Stimulated activated CD8-positive, alpha-beta memory T cell treated with anti-CD3 and anti-CD28 coated beads, Interleukin-12 subunit alpha, Interleukin-12 subunit beta, amount 100 ng/mL, for 1 hour (primary cell): Measurements from ENCODE around the gene PDE6D.
"Not testable (repeated sequence)": the region's sequence is repeated elsewhere in the genome, so short reads cannot be mapped to it uniquely, and the experiment has no call there.

Experiments
- DNase-seq: peaks from one replicate; pipeline ENCODE4 v3.0.0-alpha.2; 2020; ENCODE audit warnings: low read depth

Gene PDE6D

DNA sequence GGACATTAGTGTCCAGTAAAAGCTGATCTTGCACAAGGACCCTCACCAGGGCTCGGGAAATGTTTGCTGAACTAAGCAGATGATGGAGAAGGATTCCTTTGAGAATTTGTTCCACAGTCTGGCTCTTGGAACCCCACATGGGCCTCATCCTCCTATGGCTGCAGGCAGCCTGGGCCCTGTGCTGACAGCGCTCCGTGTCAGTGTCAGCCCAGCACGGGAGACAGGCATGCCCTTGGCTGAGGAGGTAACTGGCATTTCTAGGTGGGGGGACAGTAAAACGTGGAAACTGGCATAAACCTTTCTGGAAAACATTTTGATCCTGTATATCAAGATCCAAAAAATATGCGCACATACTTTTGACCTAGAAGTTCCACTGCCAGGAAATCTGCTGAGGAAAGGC lies 62.3 kb downstream of the PDE6D start:
- DNase-seq: no peak

- no peak for DNase-seq
Observed at GRCh38 chr2:231717281-231718171, 63.6 kb downstream of the PDE6D start.

DNA sequence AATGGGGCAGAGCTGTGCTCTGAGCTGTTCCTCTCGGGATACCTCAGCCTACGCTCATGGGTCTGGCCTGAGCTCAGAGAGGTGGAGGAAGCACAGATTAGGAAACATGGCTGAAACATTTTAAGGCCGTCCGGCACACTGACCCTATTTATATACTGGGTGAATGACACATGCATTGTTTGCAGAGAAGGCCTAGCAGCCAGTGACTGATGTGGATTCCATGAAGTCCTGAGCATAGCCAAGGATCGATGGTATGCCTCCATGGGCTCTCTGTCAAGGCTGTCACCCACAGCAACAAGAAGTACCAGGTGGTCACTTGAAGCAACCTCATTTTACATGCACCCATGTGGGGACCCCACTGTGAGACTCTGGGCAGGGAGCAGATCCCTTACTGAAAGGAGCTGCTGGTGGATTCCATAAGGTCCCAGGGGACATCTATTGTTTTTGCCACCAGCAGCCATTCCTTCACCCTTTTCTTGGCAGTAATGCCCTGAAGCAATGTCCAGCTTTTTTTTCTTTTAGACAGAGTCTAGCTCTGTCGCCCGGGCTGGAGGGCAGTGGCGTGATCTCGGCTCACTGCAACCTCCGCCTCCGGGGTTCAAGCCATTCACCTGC lies 64.3 kb downstream of the PDE6D start:
- no peak for DNase-seq

DNA sequence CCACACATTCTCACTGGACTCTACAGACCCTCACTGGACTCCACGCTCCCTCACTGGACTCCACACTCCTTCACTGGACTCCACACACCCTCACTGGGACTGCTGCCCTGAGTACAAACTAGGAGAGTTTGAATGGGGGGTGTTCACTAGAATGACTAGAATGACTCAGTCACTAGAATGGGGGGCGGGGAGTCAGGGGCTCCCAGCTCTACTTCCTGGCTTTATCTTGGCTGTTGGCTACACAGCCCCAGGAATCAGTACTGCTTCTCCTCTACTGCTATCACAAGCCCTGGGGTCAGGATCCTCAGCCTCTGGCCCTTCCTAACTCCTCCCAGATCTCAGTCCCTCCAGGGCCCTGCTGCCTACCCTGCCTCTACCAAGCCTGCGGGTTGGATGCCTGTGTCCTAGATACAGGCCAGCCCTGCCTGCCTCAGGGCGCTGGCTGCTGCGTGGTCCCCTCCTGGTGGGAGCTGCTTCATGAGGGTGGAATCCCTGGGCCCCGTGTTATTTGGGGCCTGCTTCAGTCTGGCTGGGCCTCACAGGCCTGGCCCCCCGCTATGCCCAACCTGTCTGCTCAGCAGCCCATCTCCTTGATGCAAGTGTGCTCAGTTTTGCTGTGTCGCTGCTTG lies 65.0 kb downstream of the PDE6D start:
- no peak for DNase-seq

DNA sequence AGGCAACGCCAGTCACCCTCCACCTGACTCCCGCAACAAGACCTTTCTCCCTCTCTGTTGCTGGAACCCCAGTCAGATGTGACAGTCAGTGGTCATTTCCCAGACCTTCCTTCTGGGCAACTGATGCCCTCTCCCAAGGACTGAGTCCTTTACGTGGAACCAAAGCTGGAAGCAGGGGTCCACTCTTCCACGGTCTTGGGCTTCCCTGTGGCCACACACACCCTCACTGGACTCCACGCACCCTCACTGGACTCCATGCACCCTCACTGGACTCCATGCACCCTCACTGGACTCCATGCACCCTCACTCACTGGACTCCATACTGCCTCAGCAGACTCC lies 65.6 kb downstream of the PDE6D start:
- DNase-seq: no peak

DNA sequence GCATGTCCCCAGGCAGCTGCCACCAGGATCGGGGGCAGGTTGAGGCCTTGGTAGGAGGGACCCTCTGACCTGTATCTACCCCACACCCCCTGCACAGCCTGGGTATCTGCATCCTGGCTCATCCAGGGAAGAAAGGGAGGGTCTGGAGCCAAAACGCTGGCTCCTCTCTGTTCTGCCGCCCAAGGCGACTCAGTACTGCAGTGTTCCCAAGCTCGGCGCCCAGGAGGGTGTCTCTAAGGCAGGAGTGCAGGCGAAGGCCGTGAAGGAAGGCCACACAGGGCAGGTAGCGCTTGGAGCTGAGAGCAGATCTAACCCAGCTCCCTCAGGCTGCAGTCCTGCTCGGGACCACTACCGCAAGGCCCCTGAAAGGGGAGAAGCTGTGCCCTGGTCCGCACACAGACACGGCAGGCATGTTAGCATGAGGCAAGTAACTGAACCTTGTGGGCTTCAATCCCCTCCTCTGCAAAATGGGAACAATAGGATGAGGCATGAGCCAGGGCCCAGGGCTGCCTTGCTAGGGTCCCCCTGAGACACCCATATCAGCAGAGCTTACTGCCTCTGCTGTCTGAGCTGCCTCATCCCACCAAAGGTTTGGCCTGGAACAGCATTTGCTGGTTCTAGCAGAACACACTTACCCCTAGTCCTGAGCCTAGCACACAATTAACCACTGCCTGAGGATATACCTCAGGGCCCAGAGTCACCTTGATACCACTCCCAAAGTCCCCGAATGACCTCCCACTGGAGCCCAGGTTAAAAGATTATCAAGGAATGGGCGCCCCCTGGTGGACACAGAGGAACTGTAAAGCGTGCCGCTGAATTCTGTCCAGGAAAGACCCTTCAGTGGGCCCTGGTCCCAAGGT lies 66.2 kb downstream of the PDE6D start:
- peak; percentile 75 for DNase-seq

GRCh38 chr2:231713730-231714638 lies 67.1 kb downstream of the PDE6D start:
- peak; percentile 85 for DNase-seq

GRCh38 chr2:231713406-231713729 lies 67.7 kb downstream of the PDE6D start:
- DNase-seq: not testable (repeated sequence)

GRCh38 chr2:231712451-231713021 lies 68.5 kb downstream of the PDE6D start:
- DNase-seq: not testable (repeated sequence)

GRCh38 chr2:231711677-231712450 lies 69.2 kb downstream of the PDE6D start:
- no peak for DNase-seq

GRCh38 chr2:231710799-231711676 lies 70.0 kb downstream of the PDE6D start:
- DNase-seq: no peak

DNA sequence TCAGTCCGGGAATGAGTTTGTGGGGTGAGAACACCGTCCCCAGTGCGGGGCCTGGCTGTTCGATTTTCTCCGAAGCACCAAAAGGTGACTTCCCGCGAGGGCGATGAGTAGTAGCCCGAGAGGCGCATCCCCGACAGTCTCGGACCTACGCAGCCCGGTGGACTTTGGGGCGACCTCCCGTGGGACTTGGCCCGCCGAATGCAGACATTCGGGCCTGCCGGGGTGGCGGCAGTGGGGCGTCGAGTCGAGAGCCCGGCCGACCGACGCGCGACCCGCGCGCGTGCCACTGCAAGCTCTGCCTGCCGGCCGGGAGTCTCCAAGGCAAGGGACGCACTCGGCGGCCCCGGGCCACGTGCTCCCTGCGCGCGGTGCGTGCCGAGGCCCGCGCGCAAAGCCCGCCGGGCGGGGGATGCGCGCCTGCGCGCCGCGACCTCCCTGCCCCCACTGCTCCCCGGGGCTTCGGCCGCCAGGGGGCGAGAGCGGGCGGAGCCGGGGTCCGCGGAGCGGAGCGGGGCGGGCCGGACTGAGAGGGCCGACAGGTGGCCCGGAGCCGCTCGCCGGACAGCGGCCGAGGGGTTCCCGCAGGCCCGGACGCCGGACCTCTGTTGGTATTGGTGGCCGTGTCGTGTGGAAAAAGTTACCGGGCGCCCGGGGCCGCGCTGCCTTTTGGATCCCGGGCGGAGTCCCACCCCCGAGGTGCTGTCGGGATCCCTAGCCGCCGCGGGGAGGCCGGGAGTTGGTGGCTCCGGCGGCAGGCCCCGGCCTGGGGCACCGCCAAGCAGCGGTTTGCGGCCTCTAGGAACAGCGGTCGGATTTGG lies 70.9 kb downstream of the PDE6D start:
- peak; percentile 73 for DNase-seq

DNA sequence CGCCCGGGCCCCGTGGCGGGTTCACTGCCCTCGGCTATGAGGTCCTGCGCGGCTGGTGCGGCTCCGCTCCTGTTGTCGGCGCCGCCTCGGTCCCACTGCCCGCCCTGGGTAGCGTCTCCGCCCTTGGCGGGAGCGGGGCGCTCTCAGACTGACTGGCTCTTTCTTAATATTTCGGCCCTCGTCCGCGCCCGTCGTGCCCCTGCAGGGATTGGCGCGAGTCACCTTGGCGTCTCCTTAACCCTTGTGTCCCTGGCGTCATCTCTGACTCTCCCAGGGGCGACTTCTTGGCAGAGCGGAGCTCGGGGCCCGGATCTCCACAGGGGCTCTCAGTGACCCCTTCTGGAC lies 71.5 kb downstream of the PDE6D start:
- DNase-seq: no peak

DNA sequence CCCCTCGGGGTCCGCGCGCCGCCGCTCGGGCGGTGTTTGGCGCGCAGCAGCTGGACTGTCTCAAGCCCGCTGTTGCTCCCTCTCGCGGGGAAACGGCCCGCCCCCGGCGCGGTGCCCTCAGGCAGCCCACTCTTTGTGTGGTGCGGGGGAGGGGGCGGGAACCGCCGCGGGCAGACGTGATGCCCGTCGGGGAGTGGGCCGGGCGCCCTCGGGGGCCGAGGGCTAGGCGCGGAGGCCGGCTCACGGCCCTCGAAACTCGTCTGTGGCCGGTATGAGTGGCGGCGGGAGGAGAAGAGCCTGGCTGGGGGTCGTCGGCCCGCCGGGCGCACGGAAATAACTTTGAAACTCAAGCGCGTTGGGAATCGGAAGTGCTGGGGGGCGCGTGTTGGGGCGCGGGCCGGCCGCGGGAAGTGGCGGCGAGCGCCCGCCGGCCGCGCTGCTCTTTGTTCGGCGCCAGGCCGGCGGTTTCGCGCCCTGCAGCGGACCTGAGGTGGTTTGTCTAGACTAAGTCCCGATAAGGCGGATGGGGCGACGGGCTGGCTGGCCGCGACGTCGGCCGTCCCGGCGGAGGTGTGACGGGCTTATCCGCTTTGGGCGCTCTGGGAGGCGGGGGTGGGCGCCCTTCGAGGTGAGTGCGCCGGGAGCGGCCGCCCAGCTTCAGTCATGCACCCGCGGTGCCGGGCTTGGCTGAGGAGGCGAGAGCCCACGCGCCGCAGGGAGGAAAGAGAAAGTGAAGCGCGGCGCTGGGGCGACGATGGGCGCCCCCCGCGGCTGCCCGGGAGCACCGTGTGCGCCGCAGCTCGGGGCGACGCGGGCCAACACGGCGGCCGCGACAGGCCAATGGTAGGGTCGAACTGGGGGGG lies 72.1 kb downstream of the PDE6D start:
- peak; percentile 18 for DNase-seq

GRCh38 chr2:231707927-231708772 lies 72.9 kb downstream of the PDE6D start, which contains the start of gene PTMA:
Gene PTMA, plus strand, starts transcription at chr2:231708525. Its CDS starts 182 bp downstream, at chr2:231708707.
- peak; percentile 99 for DNase-seq

- DNase-seq: no peak
Observed at GRCh38 chr2:231707625-231707926, 73.5 kb downstream of the PDE6D start.
